Measurements from ENCODE around the gene PNPLA5.

PNPLA5 gene

DNA sequence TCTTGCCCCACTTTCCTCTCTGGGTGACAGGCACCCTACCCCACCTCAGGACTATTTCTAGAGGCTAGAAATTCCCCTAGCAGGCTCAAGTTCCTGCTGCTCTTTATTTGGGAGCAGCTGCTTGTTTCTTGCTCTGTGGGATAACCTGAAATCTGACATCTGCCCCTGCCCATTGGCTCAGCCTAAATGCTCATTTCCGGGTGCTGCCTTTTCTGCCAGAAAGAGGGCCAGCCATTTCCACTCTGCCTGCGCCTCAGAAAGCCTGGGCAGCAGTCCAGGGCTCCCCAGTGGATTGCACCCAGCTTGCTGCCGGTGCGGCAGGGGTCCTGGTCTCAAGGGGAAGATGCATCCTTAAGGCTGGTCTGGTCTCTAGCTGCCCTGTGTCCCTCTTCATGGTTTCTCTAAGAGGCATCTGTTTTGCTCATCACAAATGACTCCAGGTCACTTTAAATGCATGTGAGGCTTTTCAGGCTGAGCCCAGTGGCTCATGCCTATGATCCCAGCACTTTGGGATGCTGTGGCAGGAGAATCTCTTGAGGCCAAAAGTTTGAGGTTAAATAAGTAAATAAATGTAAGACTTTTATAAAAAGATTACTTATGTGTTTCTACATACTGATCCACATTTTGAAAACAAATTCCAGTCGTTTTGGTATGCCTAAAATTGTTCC, 10.3 kb upstream of the PNPLA5 start:
- in situ Hi-C loops (cut with HindIII; ENCODE audit: low sequenced_read_pairs), result no loop called here

DNA sequence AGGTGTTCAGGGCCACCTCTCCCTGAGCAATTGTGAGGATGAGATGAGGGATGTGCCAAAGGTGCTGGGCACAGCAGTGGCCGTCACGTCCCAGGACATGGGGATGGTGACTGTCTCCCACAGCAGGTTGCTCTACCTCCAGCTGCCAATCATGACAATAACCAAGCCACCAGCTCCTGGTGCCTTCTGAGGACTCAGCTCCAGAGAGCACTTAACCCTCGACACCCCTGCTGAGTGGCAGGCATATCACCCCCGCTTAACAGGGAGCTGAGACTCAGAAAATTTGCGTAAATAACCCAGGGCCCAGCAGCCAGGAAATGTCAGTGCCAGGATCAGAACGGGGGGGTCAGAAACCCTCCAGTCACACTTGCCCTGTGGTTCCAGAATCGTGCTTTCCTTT, 8.4 kb upstream of the PNPLA5 start:
- in situ Hi-C loops (cut with HindIII; ENCODE audit: low sequenced_read_pairs), result no loop called here

DNA sequence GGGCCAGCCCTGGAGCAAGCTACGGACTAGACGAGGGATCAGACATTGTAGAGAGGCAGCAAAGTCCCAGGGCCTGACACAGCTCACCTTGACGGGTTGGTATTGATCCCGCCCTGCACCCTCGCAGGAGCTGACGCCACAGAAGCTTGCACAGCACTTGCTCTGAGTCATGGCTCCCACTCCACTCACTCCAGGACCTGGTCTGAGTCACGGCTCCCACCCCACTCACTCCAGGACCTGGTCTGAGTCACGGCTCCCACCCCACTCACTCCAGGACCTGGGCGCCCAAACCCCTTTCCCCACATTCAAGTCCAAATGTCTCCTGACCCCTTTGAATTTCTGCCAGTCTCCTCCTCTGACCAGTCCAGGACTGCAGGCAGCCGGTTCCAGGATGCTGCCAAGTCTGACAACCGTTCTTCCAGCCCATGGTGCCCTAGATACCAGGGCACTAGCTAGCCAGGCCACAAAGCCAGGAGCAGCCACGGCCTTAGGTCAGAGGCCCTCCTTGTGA, 6.0 kb upstream of the PNPLA5 start:
- in situ Hi-C loops (cut with HindIII; ENCODE audit: low sequenced_read_pairs), result no loop called here

DNA sequence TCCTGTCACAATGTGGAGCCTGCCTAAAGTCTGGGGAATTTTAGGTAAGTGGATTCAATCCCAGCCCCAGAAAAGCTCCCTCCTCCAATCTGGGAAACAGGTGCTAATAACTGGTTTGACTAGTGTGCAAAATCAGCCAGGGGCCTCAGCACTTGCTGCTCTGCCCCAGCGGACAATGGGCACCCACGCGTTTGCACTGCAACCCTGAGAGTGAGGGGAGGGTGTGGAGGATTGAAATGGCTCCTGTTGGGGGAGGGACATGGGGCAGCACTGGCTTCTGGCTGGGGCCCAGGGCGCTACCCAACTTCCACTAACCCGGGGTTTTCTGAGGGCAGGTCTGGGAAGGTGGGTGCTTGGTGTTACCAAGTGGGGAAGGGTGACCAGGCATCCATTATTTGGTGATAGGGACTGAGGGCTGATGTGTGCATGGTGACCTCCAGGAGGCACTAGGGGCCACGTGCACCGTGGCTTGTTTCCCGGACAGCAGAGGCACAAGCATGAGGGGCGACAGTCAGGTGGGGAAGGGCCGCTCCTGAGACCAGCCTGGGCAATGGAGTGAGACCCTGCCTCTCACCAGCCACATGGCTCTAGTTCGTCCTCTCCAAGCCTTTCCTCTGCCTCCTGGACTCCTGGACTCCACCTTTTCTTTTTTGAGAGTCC, 4.3 kb upstream of the PNPLA5 start:
- in situ Hi-C loops (cut with HindIII; ENCODE audit: low sequenced_read_pairs), result no loop called here

GRCh38 chr22:43894122-43894521, 2.3 kb upstream of the PNPLA5 start:
- in situ Hi-C loops (cut with HindIII; ENCODE audit: low sequenced_read_pairs), result no loop called here

DNA sequence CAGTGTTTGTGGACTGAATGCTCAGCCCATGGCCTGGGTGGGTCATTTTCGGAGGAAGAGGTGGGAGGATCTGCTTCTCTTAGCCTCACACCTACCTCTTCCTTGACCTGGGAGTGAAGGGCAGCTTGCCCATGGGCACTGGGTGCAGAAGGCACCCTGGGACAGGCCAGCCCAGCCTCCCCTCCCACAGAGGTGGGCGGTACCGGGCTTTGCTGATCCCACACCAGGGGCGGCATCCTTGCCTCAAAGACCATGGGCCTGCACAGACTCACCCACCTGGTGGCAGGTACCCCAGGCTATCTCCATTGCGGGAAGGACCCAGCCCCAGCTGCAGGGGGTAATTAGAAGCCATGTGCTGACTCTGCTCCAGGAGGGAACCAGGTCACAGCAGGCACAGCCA, 1.5 kb upstream of the PNPLA5 start:
- in situ Hi-C loops (cut with HindIII; ENCODE audit: low sequenced_read_pairs), result no loop called here

GRCh38 chr22:43892183-43892894, 526 bp upstream of the PNPLA5 start:
- in situ Hi-C loops (cut with HindIII; ENCODE audit: low sequenced_read_pairs), result no loop called here

- in situ Hi-C loops (cut with HindIII; ENCODE audit: low sequenced_read_pairs), result no loop called here
Observed at GRCh38 chr22:43890901-43891331, 897 bp downstream of the PNPLA5 start.

- in situ Hi-C loops (cut with HindIII; ENCODE audit: low sequenced_read_pairs), result loop anchor here (5.0 kb wide), 2 partner anchors 82 to 192 kb away; no protein-coding TSS in a partner anchor
Observed at GRCh38 chr22:43889860-43890253, 2.0 kb downstream of the PNPLA5 start.

DNA sequence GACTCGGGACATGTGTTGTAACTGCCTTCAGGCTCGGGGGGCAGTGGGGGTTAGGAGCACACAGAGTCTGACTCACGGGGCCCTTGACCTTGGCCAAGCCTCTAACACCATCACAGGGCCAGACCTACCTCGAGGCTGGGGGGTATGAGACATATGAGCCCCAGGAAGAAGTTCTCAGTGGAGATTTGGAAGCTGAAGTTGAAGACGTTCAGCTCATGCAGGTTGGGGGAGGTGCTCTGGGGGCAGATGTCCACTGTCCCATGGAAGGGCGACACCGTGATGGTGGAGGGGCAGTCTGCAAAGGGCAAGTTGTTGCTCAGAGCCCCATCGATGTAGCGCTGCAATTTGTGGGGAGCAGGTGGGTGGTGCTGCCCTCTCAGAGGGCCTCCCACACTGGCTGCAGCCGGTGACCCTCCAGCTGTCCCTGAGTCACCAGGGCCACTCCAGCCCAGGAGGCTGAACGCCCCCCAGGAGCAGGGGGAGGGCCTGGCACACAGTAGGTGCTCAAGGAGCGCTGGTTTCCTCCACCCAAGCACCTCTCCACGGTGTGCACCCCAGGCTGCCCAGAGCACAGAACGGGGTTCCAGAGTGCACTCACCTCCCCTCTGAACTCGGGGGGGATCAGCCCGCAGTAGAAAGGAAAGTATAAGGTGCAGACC, 2.5 kb downstream of the PNPLA5 start:
- in situ Hi-C loops (cut with HindIII; ENCODE audit: low sequenced_read_pairs), result loop anchor here (5.0 kb wide), 2 partner anchors 83 to 193 kb away; no protein-coding TSS in a partner anchor

DNA sequence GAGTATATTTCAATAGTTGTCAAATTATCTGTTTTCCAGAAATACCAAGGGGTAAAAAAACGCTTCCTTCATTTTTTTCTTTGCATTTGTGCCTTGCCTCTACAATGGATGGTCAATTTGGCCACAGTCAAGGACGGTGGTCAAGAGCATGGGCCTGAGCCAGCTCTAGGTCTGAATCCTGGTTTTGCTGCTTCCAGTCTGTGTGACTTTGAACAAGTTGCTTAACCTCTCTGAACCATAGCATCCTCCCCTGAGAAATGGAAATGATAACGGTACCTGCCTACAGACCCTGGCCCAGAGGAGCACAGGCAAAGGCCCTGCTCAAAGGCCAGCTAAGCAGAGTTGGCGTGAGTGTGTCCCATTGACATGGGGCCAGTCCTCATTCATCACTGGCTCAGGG, 3.1 kb downstream of the PNPLA5 start:
- in situ Hi-C loops (cut with HindIII; ENCODE audit: low sequenced_read_pairs), result loop anchor here (5.0 kb wide), 2 partner anchors 84 to 194 kb away; no protein-coding TSS in a partner anchor

- in situ Hi-C loops (cut with HindIII; ENCODE audit: low sequenced_read_pairs), result loop anchor here (5.0 kb wide), 2 partner anchors 85 to 195 kb away; no protein-coding TSS in a partner anchor
Observed at GRCh38 chr22:43887391-43887790, 4.4 kb downstream of the PNPLA5 start.

GRCh38 chr22:43886231-43886630, 5.6 kb downstream of the PNPLA5 start:
- in situ Hi-C loops (cut with HindIII; ENCODE audit: low sequenced_read_pairs), result loop anchor here (5.0 kb wide), 2 partner anchors 86 to 196 kb away; no protein-coding TSS in a partner anchor

- in situ Hi-C loops (cut with HindIII; ENCODE audit: low sequenced_read_pairs), result loop anchor here (5.0 kb wide), 2 partner anchors 87 to 197 kb away; no protein-coding TSS in a partner anchor
Observed at GRCh38 chr22:43885786-43886185, 6.0 kb downstream of the PNPLA5 start.

DNA sequence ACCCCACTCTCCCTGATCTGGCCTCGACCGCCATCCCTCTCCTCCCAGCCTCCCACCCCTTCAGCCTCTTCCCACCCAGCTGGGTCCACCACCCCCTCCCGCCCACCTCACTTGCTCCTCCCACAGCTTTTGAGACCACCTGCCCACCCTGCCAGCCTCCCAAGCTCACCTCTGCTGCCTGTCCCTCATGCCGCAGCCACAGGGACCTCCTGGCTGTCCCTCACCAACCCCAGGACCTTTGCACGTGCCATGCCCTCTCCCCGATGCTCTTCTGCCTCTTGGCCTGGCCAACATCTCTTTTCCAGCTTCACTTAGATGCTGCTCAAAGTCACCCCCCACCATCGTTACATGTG, 6.5 kb downstream of the PNPLA5 start:
- in situ Hi-C loops (cut with HindIII; ENCODE audit: low sequenced_read_pairs), result loop anchor here (5.0 kb wide), 2 partner anchors 87 to 197 kb away; no protein-coding TSS in a partner anchor

GRCh38 chr22:43884600-43885318, 7.1 kb downstream of the PNPLA5 start:
- in situ Hi-C loops (cut with HindIII; ENCODE audit: low sequenced_read_pairs), result loop anchor here (5.0 kb wide), 2 partner anchors 88 to 198 kb away; no protein-coding TSS in a partner anchor

- in situ Hi-C loops (cut with HindIII; ENCODE audit: low sequenced_read_pairs), result no loop called here
Observed at GRCh38 chr22:43883719-43884415, 7.9 kb downstream of the PNPLA5 start.

DNA sequence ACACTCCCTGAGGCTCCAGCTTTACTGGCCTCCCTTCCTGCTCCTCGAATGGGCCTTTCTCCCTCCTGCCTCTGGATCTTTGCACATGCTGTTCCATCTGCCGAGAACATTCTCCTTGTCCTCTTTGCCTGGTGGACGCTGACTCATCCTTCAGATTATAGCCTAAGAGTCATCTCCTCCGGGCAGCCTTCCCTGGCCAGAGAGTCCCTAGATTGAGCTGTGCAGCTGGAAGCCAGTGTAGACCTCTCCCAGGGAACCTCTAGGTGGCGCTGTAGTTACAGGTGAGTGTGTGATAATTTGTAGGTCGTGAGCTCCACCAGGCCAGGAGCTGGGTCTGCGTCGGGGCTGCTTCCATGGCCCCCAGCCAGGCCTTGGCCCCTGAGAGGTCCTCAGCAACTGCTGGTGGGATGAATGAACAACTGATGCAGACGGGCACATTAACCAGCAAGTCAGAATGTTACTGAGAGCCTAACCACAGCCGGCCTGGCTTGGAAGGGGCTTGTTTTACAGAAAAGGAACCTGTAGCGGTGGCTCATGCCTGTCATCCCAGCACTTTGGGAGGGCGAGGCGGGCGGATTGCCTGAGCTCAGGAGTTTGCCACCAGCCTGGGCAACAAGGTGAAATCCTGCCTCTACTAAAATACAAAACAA, 8.7 kb downstream of the PNPLA5 start:
- in situ Hi-C loops (cut with HindIII; ENCODE audit: low sequenced_read_pairs), result no loop called here
